Activated effector memory CD4-positive, alpha-beta T cell treated with anti-CD3 and anti-CD28 coated beads, Interleukin-2, amount 50 U/mL, for 16 hours (primary cell): ENCODE data around the gene JHY.
A peak's percentile ranks its signal among the peaks of the same experiment; 100 is the strongest.

Experiments used
- DNase-seq: peaks from one replicate; pipeline ENCODE4 v3.0.0-alpha.2; 2020

The JHY gene

GRCh38 chr11:122872046-122872445 lies 10.5 kb upstream of the JHY start:
- DNase-seq, result no peak

DNA sequence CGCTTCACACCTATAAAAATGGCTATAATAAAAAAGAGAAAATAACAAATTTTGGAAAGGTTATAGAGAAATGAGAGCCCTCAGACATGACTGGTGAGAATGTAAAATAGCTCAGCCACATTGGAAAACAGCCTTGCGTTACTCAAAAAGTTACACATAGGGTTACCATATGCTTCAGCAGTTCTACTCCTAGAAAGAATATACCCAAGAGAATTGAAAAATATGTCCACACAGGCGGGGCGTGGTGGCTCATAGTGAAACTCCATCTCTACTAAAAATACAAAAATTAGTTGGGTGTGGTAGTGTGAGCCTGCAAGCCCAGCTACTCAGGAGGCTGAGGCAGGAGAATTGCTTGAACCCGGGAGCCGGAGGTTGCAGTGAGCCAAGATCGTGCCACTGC lies 7.6 kb upstream of the JHY start:
- DNase-seq, result no peak

DNA sequence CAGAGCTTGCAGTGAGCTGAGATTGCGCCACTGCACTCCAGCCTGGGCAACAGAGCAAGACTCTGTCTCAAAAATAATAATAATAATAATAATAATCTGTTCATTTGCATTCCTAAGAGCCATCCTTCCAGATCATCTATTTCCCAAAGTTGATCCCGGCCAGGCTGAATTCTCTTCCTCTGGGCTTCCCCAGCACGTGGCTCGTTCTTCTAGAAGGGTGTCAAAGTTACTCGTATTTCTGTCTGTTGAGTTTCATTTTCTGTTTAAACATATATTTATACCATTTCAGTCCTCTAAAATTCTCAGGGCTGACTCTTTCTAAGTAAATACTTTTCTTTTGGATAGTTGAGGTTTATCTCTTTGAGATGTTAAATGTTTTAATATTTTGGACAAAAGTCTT lies 4.8 kb upstream of the JHY start:
- no peak for DNase-seq

DNA sequence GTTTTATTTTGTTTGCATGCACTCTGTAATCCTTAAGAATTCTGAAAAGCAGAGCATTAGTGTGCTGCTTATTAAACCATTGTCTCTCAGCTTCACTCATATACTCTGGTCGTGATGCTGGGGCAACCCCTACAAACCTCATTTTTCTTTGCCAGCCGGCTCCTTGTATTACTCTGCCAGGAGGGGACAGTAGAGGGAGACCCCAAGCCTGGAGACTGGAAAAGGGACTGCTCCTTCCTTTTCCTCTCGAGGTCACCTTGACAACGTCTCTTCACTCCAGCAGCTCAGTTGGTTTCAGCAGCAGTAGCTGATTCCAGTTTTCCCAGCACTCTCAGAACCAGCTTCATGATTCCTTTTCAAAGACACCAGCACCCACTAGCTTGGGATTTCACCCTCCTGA lies 2.8 kb upstream of the JHY start:
- DNase-seq, result no peak

DNA sequence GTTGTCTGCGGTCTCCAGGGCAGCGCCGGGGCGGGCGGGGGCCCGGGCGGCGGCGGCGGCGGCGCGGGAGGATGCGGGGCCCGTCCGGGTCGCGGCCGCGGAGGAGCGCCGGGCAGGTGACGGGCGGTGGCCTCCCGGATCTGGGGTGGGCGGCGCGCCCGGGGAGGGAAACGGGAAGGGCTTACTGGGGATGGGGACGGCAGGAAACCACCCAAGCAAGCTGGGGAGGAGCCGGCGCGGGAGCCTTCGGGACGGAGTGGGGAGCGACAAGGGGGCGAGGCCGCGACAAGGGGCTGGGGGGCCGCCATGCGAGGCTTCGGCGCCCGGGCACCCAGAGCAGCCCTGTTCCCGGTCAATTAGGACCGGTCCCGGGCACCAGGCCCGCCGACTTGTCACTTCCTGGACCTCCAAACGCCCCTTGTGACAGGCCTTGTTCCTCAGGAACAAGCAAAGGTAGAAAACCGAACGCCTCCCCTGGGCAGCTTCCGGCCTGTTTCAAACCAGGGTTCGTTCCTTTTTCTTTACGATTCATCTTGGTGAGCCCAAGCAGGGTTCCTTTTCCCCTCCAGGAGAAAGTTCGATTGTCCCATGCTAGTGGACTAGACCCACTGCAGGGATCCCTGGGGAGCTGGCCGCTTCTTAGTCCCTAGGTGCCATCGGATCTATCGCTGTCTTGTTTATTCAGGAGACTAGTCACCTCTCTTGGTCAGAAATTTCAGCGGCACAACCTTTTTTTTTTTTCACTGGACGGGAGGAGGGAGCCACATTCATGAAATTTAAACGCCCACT lies 492 bp downstream of the JHY start:
- peak; percentile 81 for DNase-seq

- DNase-seq, result no peak
Observed at GRCh38 chr11:122883646-122883979, 1.1 kb downstream of the JHY start.

DNA sequence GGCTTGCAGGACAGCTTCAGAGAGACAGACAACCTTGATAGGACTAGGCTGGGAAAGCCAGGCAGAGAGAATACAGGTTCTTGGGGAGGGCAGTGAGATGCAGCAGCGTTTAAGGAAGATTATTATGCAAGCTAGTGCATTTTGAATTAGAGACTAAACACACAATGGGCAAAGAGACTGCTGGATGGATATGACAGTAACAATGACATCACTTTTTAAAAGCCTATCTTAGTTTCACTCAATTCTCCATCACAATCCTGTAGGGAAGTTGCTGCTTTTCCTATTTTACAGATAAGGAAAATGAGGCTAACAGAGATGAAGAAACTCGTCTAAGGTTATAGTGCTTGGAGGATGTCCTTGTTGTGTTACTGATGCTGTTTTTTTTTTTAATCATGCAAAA lies 5.6 kb downstream of the JHY start:
- DNase-seq, result no peak

- DNase-seq, result no peak
Observed at GRCh38 chr11:122893131-122893530, 10.6 kb downstream of the JHY start.

- DNase-seq, result no peak
Observed at GRCh38 chr11:122895563-122895962, 13.0 kb downstream of the JHY start.

- DNase-seq, result no peak
Observed at GRCh38 chr11:122897606-122898210, 15.1 kb downstream of the JHY start.

GRCh38 chr11:122898799-122899198 lies 16.2 kb downstream of the JHY start:
- DNase-seq, result no peak

GRCh38 chr11:122900587-122901202 lies 18.1 kb downstream of the JHY start:
- no peak for DNase-seq

GRCh38 chr11:122902951-122903350 lies 20.4 kb downstream of the JHY start:
- DNase-seq, result no peak

GRCh38 chr11:122910775-122911174 lies 28.2 kb downstream of the JHY start:
- DNase-seq, result no peak

DNA sequence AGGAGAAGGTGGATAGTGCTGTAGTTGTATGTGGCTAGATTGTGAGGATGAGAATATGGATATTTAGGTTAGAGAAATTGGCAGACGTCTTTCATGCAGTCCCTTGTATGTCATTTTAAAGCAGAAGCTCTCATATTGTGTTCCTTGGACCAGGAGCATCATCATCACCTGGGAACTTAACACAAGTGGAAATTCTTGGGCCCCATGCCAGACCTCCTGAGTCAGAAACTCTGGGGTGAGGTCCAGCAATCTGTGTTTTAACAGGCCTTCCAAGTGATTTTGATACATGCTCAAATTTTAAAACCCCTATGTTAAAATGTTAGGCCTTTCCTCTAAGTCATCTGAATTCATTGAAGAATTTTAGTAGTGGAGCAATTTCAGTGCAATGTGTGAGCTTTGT lies 34.8 kb downstream of the JHY start:
- no peak for DNase-seq

- DNase-seq, result no peak
Observed at GRCh38 chr11:122918734-122919133, 36.2 kb downstream of the JHY start.

DNA sequence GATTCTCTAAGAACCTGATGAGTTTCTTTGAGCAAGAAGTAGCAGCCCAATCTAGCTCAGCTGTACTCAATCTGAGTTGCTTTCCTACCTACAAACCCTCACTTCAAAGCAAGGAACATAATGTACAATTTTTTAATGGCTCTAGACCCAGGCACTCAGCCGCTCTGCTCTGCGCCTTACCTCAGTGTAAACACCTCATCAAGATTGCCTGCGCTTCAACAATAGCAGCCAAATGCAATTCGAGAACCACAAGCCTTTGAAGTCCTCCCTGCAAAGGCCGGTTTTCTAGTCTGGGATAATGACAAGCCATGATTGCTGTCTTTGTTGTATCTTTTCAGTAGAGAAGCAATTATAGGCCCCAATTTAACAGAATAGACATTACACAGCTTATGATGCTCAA lies 38.0 kb downstream of the JHY start:
- DNase-seq, result no peak

GRCh38 chr11:122922893-122923292 lies 40.3 kb downstream of the JHY start:
- DNase-seq, result no peak

GRCh38 chr11:122923302-122923701 lies 40.7 kb downstream of the JHY start:
- no peak for DNase-seq

GRCh38 chr11:122931510-122931909 lies 49.0 kb downstream of the JHY start:
- no peak for DNase-seq

DNA sequence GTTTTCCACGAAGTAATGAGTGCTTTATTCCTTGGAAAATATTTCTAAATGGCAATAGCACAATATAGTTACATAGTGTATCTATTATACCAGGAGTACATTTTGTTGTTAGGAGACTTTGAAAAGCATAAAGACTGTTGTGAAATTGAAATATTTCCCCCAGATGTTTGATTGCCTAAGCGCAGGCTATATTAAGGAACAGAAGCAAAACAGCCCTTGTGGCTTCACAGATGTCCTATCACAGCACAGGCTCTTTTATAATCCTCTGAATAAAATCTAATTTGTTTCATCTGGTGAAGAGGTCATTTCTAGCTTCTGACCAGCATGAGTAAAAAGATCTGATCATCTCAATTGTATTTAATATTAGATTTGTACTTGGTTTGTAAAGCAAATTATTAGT lies 50.9 kb downstream of the JHY start:
- no peak for DNase-seq

DNA sequence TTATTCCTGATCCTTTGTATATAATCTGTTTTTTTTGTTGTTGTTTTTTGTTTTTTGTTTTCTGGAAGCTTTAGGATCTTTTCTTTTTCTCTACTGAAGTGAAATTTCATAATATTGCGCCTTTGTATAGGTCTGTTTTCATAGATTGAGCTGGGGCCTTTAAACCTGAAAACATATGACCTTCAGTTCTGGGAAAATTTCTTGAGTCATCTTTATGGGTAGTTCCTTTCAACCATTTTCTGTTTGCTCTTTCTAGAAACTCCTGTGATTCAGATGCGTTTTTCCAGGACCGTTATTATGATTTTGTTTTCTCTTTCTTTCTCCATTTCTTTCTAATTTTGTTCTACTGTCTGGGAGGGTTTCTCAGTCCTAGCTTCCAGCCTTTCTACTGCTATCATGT lies 55.4 kb downstream of the JHY start:
- no peak for DNase-seq

DNA sequence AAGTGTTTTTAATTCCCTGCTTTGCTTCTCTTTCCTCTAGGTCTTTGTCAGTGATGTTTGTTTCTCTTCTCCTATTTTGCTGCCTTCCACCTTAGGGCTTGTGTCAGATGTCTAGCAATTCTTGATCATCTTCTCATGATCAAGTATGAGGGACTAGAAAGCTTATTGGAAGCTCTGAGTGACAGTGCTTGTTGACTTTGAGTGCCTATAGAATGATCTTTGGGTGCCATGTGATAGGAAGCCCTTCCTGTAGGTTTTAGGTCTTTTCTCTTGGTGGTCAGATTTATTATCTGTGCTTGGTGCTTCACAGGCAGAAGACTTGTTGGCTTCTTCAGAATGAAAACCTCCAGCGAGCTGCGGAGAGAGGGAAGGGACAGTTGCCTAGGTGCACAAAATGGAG lies 56.0 kb downstream of the JHY start:
- DNase-seq, result no peak

DNA sequence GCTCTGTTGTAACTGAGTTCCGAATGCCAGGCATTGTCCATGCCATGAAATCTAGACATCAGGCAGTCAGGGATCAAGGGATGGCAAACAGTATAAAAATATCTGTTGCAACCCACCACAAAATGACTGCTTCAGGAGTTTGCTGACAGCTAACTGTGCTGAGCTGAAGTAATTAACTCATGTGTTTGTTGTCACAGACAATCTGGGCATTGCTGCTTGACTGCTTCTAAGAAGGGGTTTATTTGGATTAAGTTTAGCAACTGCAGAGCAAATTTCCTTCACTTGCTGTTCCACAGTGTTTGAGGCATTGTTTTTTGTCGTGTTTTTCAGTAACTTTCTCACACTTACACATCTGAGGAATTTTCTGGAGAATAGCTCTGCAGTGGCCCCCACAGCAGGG lies 68.7 kb downstream of the JHY start:
- no peak for DNase-seq

DNA sequence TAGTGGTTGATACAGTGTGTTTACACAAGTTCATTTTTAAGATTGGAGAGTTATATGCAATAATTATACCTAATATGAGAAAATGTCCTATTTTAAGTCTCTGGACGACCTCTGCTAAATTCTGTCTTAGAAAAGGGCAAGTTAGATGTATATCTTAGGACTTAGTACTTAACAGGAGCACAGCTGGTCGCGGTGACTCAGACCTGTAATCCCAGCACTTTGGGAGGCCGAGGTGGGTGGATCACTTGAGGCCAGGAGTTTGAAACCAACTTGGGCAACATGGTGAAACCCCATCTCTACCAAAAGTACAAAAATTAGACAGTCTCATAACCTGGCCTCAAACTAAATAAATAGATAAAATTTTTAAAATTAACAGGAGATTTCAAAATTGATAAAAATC lies 71.9 kb downstream of the JHY start:
- no peak for DNase-seq
